ENCODE measurements around the gene ZNF747. TPM values are rescaled to one million over a fixed set of nuclear protein-coding genes. Genes with fewer than 3 reads are reported as not detected.

Gene ZNF747
- 15.1 TPM for total RNA-seq

DNA sequence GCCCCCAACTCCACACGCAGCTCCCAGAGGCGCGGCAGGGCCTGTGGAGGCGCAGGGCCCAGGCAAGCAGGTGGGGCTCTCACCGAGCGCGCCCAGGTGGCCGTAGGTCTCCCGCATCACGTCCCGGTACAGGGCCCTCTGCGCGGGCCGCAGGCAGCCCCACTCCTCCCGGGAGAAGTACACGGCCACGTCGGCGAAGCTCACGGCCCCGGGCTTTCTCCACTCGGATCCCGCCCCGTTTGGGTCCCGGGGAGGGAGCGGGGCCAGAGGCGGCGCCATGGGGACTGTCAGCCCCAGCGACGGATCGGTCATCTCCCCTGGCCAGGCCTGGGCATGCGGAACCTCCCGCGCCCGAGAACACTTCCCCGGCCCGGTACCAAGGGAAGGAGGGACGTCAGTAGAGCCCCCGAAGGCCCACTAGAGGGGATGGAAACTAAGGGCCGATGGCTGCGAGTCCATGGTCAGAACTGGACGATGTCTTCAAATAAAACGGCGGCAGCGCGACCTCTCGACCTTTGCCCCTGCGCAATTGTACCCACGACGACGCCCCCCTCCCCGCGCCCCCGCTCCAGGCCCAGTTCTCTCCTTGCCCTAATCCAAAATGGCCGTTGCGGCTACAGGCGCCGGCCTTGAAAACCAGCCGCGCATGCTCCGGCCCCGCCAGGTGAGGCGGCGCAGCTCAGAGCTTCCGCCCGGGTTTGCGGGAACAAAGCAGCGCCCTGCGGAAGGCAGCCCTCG, at the start of gene ZNF747:
TSS of gene ZNF747 (minus strand) at position 491 of the 738 bp plus-strand sequence. CDS start at position 312, 179 bp downstream.
- DNase-seq (ENCODE audit: low spot score in 2 of 2) (peak; percentile 94 to 97), FAIRE-seq (no peak)

- DNase-seq (ENCODE audit: low spot score in 2 of 2) (no peak), FAIRE-seq (no peak)
Measured at GRCh38 chr16:30582611-30583340, 48.1 kb upstream of the ZNF747 start.

DNA sequence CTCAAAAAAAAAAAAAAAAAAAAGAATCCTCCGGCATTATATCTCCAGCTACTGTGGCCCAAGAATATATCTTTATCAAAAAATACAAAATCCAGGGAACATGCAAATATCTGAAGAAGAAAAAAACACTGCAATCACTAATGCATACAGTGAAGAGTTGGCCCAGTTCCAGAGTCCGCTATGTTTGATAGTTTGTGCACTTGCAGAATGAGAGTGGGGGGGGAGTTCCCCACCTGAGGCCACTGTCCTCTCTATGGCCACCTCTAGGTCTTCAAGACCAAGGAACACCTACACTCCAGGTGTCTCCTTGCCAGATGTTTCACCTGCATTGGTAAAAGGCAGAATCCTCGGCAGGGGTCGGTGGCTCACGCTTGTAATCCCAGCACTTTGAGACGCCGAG, 46.8 kb upstream of the ZNF747 start:
- no peak for FAIRE-seq

DNA sequence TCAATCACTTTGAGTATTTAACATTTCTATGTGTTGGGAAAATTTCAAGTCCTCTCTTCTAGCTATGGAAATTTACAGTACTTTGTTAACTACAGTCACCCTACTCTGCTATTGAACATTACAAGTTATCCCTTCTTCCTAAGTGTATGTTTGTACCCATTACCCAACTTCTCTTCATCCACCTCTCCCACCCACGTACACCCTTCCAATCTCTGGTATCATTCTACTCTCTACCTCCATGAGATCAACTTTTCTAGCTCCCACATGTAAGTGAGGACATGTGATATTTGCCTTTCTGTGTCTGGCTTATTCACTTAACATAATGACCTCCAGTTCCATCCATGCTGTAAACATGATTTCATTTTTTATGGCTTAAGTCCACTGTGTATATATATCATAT, 40.0 kb upstream of the ZNF747 start:
- FAIRE-seq: no peak

More for the DNA sequence above, 46.8 kb upstream of the ZNF747 start:
- no peak for DNase-seq (ENCODE audit: low spot score in 2 of 2)

DNA sequence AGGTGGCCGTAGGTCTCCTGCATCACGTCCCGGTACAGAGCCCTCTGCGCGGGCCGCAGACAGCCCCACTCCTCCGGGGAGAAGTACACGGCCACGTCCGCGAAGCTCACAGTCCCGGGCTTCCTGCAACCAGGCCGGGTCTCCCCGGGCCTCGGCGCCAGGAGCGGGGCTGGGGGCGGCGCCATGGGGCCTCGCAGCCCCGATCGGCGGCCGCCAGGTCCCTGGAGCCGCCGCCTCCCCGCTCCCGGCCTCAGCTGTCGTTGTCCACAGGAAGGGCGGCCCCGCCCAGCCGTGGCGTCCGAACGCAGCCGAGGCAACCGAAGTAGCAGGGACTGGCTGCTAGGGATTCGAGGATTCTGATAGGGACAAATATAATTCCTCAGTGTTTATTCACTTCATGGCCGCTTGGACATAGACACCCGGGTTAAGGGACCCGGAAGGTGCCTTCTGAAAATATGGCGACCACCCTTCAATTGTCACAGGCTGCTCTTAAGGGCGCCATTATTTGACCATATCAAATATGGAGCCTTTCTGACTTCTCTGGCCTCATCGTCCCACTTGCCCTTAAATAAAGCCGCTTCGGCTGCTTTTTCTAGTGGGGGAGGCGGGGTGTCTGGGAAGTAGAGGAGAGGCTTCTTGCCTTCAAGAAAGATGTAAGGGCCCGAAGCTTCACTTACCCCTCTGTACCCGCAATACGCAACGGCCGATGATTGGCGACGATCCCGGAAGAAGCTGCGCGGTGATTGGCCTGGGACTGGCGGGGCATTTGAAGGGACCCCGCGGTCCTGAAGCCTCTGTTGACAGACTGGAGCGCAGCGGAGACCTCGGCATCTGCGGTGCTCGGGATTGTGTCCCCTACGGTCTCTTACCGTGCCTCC, 37.0 kb upstream of the ZNF747 start, which contains the start of gene ZNF688:
TSS of gene ZNF688 (minus strand) at position 270 of the 878 bp plus-strand sequence. CDS start at position 185, 85 bp downstream.
- DNase-seq (ENCODE audit: low spot score in 2 of 2) (peak; percentile 94 to 97), FAIRE-seq (no peak)

More for the DNA sequence above, 40.0 kb upstream of the ZNF747 start:
- DNase-seq (ENCODE audit: low spot score in 2 of 2): no peak

GRCh38 chr16:30570636-30571444, 36.2 kb upstream of the ZNF747 start:
- FAIRE-seq (no peak), DNase-seq (ENCODE audit: low spot score in 2 of 2) (peak; percentile 51 to 67)

DNA sequence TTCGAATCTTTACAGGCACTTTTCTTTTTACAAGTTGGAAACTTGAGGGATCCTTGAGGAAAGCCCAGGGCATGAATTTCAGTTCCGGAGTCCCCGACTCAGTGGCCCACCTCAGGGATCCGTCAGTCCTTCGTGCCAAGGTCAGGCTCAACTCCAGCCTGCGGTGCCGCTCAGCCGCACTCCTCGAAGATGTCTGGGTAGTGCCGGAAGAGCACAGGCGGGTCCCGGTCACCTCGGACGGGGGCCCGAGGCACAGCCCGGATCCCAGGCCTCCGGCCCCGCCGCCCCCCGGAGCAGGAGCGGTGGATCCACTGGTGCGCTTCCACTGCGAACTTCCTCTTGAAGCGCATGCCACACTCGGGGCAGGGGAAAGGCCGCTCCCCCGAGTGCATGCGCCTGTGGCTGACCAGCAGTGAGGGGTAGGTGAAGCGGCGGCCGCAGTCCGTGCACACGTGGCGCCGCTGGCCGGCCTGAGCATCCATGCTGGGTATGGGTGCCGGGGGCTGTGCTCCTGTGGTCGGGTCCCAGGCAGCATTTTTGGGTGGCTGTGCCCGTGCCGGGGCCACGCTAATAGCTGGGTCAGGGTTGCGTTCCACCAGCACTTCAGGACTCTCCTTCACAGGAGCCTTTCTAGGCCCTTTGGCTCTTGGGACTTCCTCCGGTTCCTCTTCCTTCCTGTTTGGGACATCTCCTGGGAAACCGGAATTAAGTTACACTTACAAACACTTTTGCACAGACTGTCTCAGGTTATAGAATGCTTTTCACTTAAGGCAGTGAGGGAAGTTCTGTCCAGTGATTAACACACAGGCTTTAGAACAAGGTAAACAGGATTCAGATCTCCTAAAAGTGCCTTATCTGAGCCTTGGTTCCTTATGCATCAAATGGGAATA, 35.3 kb upstream of the ZNF747 start:
- DNase-seq (ENCODE audit: low spot score in 2 of 2) (no peak), FAIRE-seq (no peak)

DNA sequence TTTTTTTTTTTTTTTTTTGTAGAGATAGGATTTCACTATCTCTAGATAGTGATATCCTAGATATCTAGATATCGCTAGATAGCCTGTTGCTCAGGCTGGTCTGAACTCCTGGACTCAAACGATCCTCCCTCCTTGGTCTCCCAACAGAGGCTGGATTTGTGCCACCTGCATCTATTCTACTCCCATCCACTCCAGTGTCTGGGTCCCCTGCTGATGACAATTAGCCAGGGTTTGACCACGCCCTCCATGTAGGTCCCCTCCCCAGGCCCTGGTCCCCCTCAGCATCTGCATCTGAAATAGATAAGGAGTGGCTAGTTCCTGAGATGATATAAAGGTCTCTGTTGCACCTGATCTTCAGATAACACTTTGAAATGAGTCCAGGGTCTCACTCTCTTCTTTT, 34.6 kb upstream of the ZNF747 start:
- FAIRE-seq (no peak), DNase-seq (ENCODE audit: low spot score in 2 of 2) (no peak)

DNA sequence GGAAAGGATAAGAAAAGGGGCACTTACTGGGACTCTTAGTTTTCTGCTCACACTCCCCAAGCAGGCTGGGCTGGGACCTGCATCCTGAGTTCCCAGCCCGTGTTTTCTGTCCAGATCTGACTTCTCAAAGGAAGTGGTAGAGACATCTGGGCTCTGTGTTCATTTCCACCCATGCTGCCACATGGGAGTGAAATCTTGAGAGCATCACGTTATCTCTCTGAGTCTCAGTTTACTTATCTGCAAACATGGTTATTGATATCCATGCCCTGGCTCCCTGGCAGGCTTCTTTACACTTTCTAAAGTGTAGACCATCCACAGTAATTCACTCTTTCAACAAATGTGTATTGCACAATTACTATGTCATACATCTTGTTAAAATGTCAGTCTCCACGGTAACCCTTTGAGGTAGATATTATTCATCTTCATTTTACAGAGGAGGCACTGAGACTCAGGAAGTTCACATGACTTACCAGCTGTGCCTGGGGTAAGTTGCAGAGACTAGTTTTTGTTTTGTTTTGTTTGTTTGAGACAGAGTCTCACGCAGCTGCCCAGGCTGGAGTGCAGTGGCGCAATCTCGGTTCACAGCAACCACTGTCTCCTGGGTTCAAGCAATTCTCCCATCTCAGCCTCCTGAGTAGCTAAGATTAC, 33.5 kb upstream of the ZNF747 start:
- no peak for FAIRE-seq

DNA sequence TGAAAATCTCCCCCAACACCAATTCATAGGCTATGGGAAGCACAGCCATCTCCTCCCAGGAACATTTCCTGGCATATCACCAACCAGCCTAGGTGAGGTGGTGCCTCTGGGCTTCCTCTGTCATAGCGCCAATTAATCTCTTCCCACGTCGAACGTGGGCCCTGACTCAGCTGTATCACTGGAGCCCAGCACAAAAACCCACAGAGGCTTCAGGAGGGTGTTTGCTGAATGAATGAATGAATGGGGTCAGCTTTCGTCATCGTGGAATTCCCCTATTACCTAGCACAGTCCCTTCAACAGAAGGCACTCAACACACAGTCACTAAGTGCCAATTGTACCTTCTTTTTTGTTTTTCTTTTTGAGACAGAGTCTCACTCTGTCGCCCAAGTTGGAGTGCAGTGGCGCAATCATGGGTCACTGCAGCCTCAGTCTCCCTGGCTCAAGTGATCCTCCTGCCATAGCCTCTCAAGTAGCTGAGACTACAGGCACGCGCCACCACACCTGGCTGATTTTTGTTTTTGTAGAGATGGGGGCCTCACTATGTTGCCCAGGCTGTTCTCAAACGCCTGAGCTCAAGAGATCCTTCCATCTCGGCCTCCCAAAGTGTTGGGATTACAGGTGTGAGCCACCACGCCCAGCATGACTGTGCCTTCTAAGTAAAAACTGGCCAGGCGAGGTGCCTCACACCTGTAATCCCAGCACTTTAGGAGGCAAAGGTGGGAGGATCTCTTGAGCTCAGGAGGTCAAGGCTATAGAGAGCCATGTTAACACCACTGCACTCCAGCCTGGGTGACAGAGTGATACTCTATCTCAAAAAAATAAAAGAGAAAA, 32.7 kb upstream of the ZNF747 start:
- no peak for FAIRE-seq
- DNase-seq (ENCODE audit: low spot score in 2 of 2): no peak

More for the DNA sequence above, 33.5 kb upstream of the ZNF747 start:
- no peak for DNase-seq (ENCODE audit: low spot score in 2 of 2)

DNA sequence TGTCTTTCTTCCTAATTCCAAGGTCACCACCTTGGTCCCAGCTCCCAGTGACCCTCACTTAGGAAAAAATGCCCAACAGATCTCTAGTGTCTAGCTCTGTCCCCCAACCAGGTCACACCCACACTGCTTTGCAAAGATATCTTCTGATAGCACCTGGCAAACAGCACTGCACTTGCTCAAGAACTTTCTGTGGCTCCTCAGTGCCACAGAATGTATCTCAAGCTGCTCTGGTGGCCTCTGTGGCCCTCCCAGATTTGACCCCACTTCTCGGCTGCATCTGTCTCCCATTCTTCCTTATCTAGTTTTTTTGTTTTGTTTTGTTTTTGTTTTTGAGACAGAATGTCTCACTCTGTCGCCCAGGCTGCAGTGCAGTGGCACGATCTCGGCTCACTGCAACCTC, 31.9 kb upstream of the ZNF747 start:
- no peak for DNase-seq (ENCODE audit: low spot score in 2 of 2)
- no peak for FAIRE-seq

GRCh38 chr16:30565984-30566383, 31.3 kb upstream of the ZNF747 start:
- no peak for FAIRE-seq

GRCh38 chr16:30565526-30565925, 30.9 kb upstream of the ZNF747 start:
- DNase-seq (ENCODE audit: low spot score in 2 of 2) (no peak), FAIRE-seq (no peak)

More at GRCh38 chr16:30565984-30566383, 31.3 kb upstream of the ZNF747 start:
- DNase-seq (ENCODE audit: low spot score in 2 of 2): no peak

GRCh38 chr16:30562021-30562420, 27.4 kb upstream of the ZNF747 start:
- DNase-seq (ENCODE audit: low spot score in 2 of 2) (no peak), FAIRE-seq (no peak)

GRCh38 chr16:30561089-30561816, 26.6 kb upstream of the ZNF747 start:
- FAIRE-seq: no peak
- DNase-seq (ENCODE audit: low spot score in 2 of 2): no peak

GRCh38 chr16:30559690-30560089, 25.0 kb upstream of the ZNF747 start:
- DNase-seq (ENCODE audit: low spot score in 2 of 2): no peak
- no peak for FAIRE-seq
